ENCODE measurements around the gene MAP3K4. TPM values are rescaled to one million over a fixed set of nuclear protein-coding genes. Genes with fewer than 3 reads are reported as not detected.

Gene MAP3K4
- total RNA-seq, 1 donor from 2014 or later, result 84.3 TPM

- H3K9me3 Mint-ChIP-seq, result no peaks in the 10 kb centered on the region
- peaks cover 47% of the 10 kb centered on the region for H3K4me1 Mint-ChIP-seq
- no peaks in the 10 kb centered on the region for H3K36me3 Mint-ChIP-seq (ENCODE audit: low read depth)
- DNase-seq (ENCODE audit: low read depth, low spot score), result peak; percentile 43
- no peaks in the 10 kb centered on the region for H3K27me3 Mint-ChIP-seq (ENCODE audit: low read depth)
- peak; percentile 71 for TF ChIP-seq CTCF (conservative IDR thresholded peaks at IDR 0.05)
- peak overlapping the region; percentile 93 for H3K27ac Mint-ChIP-seq (ENCODE audit: unreplicated experiment)
- H3K4me3 Mint-ChIP-seq, result peak overlapping the region; percentile 95
Observed at GRCh38 chr6:160992061-160992979, 751 bp downstream of the MAP3K4 start.

- Mint-ChIP-seq H3K9me3 (no peaks in the 10 kb centered on the region), H3K4me1 (peaks cover 47% of the 10 kb centered on the region), H3K27me3 (ENCODE audit: low read depth) (no peaks in the 10 kb centered on the region), H3K4me3 (peak overlapping the region; percentile 95), H3K36me3 (ENCODE audit: low read depth) (no peaks in the 10 kb centered on the region), H3K27ac (ENCODE audit: unreplicated experiment) (no peak overlapping the region)
- DNase-seq (ENCODE audit: low read depth, low spot score), result no peak
- peak; percentile 15 for TF ChIP-seq CTCF (conservative IDR thresholded peaks at IDR 0.05)
Observed at GRCh38 chr6:160992980-160993314, 1.4 kb downstream of the MAP3K4 start.

GRCh38 chr6:160995271-160995670 is 3.7 kb downstream of the MAP3K4 start:
- H3K4me3 Mint-ChIP-seq, result peak overlapping the region; percentile 15
- no peaks in the 10 kb centered on the region for H3K27me3 Mint-ChIP-seq (ENCODE audit: low read depth)
- H3K4me1 Mint-ChIP-seq, result peaks cover 46% of the 10 kb centered on the region
- H3K9me3 Mint-ChIP-seq, result no peaks in the 10 kb centered on the region
- H3K36me3 Mint-ChIP-seq (ENCODE audit: low read depth), result no peaks in the 10 kb centered on the region
- H3K27ac Mint-ChIP-seq (ENCODE audit: unreplicated experiment), result no peak overlapping the region
- TF ChIP-seq CTCF (conservative IDR thresholded peaks at IDR 0.05), result no peak
- DNase-seq (ENCODE audit: low read depth, low spot score), result no peak

- H3K36me3 Mint-ChIP-seq (ENCODE audit: low read depth), result no peaks in the 10 kb centered on the region
- no peak overlapping the region for H3K27ac Mint-ChIP-seq (ENCODE audit: unreplicated experiment)
- DNase-seq (ENCODE audit: low read depth, low spot score), result no peak
- peaks cover 43% of the 10 kb centered on the region for H3K4me1 Mint-ChIP-seq
- H3K9me3 Mint-ChIP-seq, result no peaks in the 10 kb centered on the region
- no peaks in the 10 kb centered on the region for H3K27me3 Mint-ChIP-seq (ENCODE audit: low read depth)
- TF ChIP-seq CTCF (conservative IDR thresholded peaks at IDR 0.05), result no peak
- H3K4me3 Mint-ChIP-seq, result peak overlapping the region; percentile 22
Observed at GRCh38 chr6:160996131-160996601, 4.6 kb downstream of the MAP3K4 start.

- H3K4me3 Mint-ChIP-seq, result no peak overlapping the region
- TF ChIP-seq CTCF (conservative IDR thresholded peaks at IDR 0.05), result no peak
- H3K36me3 Mint-ChIP-seq (ENCODE audit: low read depth), result no peaks in the 10 kb centered on the region
- H3K27ac Mint-ChIP-seq (ENCODE audit: unreplicated experiment), result no peak overlapping the region
- H3K27me3 Mint-ChIP-seq (ENCODE audit: low read depth), result no peaks in the 10 kb centered on the region
- H3K9me3 Mint-ChIP-seq, result no peaks in the 10 kb centered on the region
- H3K4me1 Mint-ChIP-seq, result peaks cover 43% of the 10 kb centered on the region
- DNase-seq (ENCODE audit: low read depth, low spot score), result no peak
Observed at GRCh38 chr6:160998217-160998616, 6.6 kb downstream of the MAP3K4 start.

All from neural crest cell (in vitro differentiated cells).